NCI-H1694 (cell line): Measurements from ENCODE around the gene TPH2.
A peak's percentile ranks its signal among the peaks of the same experiment; 100 is the strongest.

Source experiments
- DNase-seq: peaks from one replicate; lab custom pipeline; 2025; lab: John Stamatoyannopoulos, UW

TPH2 gene

DNA sequence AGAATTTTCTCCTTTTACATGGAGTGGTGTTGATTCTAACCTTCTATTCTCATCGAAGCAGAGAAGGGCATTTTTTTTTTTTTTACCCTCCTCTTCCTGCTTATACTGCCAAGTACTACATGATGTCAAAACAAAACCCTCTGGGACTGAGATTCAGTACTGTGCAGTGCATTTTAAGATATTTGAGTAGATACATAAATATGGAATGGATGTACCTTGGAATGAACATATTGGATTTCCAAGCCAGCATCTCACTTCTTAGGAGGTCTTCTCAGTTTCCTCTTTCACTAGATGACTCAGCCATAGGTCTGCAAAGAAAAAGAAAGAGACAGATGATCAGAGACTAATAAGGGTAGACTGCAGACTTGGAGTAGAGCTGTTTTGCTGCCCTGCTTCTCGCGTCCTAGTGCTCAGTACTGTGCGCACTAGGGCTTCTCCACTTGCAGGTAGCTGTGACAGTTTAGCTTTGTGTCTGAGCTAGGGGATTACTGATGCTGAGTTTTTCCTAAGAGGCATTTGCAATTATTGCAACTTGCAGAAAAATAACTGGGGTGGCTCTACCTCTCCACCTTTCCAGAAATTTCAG is 20.4 kb downstream of the TPH2 start:
- DNase-seq: no peak

DNA sequence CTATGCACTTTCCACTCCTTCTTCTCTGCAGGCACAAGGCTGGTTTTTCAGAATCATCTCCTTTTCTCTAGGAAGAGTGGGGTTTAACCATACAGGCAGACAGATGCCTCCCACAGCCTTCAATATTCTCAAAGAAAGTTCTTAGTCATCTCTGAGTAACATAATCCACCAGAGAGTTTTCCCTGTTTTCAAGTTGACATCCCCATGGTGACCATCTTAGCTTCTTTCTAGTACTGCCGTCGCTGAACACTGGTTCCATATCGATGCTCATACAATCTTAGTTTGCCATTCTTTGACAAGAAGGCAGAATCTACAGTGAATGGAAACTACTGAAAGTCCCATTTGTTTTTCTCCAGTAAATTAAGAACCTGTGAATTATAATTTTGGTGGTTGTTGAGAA is 28.6 kb downstream of the TPH2 start:
- no peak for DNase-seq

DNA sequence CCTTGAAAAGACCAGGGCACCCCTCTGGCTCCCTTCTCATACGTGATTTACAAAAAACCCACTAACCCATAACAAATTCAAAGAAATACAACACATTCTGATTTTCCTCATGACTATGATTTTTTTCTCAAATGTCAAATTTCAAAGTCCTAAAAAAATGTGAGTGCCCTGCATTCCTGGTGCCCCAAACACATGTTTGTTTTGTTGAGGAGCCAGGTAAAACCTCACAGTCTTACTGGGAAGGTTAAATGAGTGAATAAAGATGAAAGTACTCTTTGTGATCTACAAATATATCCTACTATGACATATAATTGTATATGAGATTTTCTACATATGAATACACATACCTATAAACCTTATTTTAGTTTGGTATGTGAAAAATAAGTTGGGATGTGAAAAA is 30.7 kb downstream of the TPH2 start:
- no peak for DNase-seq

DNA sequence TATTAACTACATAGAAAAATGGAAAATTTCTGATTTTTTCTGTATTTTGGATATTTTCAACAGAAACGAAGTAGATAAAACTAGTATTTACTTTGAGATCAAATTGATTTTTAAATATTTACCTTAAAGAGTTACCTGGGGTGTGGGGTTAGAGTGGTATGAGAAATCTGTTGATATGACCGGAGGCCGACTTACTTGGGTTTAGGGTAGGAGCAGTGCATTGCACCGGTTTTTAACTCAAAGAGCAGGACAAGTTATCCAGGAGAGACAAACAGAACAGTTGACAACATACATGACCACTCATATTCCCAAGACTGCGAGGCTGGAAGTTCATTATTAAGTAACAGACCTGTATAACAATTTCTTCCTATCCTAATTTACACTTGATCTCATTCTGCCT is 31.4 kb downstream of the TPH2 start:
- DNase-seq: no peak

DNA sequence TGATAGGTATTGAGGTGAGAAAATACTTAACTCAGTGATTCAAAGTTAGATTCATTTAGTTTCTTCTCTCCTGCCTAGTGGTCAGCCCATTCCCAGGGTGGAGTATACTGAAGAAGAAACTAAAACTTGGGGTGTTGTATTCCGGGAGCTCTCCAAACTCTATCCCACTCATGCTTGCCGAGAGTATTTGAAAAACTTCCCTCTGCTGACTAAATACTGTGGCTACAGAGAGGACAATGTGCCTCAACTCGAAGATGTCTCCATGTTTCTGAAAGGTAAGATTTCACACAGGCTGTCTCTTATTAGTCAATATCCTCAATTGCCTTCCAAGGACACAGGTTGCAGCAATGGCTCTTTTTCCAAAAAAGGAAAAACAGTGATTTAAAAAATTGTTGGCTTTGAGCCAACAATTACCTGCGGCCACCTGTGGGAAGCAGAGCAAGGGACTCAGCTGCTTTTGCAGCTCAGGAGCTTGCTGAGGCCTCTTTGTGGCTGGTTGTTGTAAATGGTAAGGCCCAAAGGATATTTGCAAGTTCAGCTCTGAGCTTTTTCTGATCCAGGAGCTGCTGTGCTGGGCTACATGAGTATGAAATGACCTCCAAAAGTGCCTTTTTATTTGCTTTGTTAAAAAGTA is 33.9 kb downstream of the TPH2 start:
- DNase-seq: no peak

DNA sequence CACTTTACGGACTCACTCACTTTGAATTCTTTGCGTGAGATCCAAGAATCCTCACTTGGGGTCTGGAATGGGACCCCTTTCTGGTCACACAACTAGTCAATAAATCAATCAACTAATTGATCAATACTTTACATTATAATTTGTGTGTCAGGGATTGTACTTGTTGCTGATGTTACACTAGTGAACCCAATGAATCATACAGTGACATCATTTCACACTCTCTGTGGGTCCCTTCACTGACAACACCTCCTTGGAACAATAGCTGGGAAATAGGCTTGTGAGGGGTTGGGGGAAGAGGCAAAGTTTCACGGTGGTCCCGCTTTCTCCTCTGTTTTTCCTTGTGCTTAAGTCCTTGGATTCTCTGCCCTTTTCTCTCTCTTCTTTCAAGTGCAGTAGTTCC is 35.0 kb downstream of the TPH2 start:
- no peak for DNase-seq

DNA sequence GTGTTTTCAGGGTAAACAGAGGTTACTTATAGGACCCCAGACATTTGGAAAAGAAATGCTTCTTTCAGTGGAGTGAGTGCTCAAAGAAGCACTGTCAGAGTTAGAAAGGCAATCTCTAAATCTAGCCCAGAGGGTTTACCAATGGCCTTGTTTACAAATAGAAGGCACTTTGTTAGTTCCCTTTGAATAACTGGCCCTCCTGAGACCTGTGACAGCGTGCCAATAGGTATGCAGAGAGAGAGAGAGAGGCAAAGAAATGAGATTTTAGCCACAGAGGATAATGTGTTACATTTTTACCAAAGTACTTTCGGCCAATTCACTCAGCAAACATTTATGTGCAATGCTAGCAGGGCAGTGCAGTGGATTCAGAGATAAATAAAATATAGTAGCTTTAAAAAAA is 41.9 kb downstream of the TPH2 start:
- no peak for DNase-seq

DNA sequence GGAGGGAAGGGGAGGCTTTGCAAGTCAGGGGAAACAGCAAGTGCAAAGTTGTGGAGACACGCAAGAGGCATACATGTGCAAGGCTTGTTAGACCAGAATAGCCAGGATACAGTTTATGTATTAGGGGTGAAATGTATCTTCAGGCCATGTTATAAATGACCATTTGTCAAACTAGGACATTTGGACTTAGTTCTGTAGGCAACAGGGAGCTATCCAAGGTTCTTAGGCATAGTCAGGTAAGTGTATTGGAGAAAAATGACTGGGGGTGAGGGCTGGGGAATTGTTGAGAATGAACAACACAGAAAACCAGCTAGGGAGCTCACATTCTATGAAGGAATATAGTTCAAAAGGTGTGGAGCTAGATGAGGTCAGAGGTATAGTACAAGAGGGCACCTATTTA is 42.5 kb downstream of the TPH2 start:
- DNase-seq: no peak

DNA sequence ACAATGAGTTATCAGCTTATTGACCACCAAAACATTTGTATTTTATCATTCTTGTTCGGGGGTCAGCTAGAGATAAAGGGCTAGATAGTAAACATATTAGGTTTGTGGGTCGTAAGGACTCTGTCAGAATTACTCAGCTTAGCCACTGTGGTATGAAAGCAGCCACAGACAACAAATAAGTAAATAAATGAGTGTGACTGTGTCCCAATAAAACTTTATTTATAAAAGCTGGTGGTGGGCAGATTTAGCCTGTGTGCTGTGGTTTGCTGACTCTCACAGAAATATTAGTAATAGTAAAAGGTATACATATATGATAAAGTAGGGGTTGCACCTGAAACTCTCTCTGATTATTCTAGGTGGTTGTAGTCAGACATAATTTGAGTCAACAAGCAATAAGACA is 56.1 kb downstream of the TPH2 start:
- DNase-seq: no peak

DNA sequence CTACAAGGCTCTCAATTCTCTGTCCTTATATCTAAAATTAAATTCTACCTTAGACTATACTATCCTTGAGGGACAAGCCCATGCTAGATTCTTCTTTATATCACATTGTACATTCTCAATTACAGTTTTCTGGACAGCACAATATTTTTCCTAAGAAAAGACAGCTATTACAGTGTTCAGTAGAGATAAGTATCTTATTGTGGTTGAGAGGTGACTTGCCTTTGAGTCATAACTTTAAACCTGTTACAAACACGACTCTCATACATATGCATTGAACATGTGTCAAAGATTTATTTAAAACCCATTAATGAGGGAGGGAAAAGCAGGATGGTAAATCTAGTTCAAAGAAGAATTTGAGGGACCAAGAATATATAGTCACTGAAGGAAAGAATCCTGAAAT is 61.1 kb downstream of the TPH2 start:
- DNase-seq: no peak

DNA sequence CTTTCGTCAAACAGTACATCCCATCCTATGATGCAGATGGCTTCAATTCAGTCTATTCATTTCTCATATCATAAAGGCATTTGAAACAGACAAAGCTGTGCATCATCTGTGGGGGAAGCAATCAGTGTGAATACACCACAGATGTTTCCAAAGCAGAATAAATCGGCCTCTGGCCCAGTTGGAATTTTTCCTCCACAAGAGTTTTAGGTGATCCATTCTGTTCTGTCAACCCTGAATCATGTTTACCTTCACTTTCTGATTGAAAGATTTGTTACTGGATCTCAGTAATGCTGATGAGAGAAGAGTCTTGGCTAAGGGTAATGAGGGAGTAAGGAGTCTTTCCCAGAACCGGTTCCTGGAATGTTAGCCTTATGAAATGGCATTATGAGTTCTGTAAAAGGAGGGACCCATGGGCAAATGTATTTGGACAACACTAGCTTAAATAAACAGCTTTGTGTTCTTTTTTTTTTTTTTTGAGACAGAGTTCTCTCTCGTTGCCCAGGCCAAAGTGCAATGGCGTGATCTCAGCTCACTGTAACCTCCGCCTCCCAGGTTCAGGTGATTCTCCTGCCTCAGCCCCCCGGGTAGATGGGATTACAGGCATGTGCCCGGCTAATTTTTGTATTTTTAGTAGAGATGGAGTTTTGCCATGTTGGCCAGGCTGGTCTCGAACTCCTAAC is 62.5 kb downstream of the TPH2 start:
- DNase-seq: no peak

DNA sequence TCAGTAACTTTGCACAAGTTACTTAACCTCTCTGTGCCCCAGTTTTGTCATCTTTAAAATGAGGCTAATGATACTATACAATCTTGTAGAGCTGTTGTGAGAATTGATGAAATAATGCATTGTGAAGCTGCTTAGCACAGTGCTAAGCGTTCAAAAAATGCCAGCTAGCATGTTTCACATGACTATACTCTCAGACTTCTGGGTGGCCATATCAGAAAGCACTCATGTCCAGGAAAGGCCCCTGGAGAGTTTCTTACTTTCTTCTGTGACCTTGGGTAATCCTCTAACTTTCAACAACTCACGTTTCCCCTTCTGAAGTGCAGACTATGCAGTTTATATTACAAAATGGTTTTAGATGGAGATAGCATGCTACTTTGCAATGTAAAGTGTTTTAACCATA is 68.1 kb downstream of the TPH2 start:
- no peak for DNase-seq

DNA sequence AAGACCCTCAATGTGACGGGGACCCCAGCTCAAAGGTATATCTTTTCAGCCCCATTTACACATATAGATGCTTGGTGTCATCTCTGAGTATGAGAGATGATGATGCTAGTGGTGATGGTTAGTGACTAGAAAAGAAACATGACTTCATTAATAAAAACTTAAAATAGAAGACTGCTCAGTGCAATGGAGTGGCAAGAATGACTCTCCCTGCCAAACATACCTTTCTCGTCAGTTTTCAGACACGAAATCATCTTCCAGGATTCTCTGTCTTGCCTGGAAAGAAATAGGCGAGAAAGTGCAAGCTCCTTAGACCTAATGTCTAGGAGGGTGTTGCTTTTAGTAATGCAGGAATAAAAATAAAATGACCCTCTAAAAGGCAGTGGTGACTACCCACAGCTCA is 71.7 kb downstream of the TPH2 start:
- DNase-seq: no peak

DNA sequence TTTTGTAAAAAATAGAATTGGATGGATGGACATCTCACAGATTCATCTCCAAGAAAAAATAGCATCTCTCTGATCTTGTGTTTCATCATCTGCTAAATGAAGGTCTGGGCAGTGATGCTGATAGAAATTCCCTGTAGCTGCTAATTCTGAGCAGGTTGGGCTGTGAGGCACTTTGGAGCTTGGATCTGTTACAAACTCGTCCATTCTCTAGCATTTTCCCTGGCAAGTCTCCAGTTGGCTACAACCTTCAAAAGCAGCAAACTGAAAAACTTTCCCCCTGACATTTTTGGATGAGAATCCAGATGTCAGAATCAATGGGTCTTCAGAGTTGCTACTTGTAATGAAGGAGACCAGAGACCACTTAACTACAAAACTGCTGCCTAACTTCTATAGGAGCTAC is 72.7 kb downstream of the TPH2 start:
- no peak for DNase-seq

DNA sequence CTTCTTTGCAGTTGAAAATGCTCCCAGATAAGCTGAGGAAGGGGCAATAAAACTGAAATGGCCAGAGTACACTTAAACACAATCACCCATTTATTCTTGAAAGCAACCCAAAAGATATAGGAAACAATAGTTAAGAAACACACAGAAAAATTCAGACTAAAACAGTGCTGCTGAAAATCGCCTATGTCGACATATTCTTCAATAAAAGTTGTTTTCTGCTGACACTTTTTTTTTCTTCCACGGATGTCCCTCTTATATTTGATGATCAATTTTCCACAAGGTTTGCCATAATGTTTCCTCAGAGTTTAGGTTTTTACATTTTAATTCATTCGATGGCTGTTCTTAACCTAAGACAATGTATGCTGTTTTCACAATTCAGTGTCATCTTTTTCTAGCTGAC is 74.2 kb downstream of the TPH2 start:
- no peak for DNase-seq

DNA sequence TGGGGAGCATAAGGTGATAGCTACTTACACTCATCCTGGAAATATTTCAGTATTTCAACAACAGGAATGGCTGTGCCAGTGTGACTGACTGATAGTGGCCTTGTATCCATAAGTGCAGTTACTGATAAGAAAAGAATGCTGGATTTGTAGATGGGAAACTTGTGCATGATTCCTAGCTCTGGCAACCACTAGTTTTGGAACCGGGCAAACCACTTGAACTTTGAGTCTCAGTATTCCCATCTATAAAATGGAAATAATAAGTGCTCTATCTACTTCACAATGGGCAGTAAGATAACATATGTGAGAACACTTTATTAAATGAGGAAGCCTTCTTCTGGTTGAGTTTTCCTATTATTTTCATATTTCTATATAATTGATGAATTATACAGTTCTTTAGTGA is 77.2 kb downstream of the TPH2 start:
- no peak for DNase-seq

DNA sequence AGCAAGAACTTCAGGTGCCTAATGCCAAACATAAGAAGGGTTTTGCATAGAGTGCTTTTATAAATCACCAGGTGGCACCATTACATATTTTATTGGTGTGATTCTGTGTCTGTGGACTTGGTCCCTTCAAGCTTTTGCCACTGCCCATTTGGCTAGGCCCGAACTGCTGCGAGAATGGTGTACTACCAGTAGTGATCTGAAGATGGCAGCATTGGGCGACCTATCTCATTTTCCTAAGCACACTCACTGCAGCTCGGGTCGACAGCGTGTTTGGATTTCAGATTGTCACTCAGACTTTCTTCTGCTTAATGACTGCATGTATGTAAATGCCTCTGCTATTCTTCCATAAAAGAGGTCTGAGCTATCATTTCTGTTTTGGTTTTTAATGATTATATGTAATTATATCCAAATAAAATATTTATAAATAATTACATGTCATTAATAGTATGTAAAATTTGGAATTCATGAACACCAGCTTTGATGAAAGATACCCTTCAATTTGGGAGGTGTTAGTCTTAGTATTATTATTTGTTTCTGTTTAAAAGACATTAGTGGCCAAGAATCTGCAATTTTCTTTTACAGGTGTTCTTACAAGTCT is 78.5 kb downstream of the TPH2 start:
- peak; percentile 57 for DNase-seq

DNA sequence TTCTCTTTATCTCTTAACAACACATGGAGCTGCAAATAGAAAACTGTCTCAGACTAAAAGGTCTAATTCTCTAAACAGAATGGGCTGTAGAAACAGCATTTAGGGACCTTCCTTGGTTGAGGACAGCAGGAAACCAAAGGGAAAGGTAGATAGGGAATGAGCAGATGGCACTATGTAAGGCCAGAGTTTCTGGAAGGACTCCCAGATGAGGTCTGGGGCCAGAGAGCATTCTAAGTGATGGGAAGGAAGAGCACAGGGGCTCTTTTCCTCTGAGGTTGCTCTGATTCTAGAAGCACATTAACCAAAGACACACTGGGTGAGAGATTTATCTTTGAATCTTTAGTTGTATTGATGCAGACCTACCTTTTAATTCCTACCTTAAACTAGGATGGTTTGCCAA is 79.4 kb downstream of the TPH2 start:
- no peak for DNase-seq

DNA sequence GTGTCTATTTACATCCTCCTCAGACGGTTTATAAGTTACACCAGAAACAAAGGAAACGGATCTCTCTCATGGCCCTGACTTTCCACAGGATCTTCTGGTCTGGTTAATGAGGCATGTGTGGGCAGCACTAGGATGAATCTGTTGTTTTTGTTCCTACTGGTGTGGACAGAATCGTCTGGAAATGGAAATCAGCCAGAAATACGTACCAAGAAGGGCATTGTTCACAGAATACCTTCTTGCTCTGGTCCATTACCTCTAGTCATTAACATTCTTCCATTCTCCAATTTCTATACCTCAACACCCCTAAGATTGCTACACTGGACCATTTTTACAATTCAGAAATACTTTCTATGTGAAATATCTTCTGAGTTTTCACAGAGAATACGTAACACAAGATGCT is 86.0 kb downstream of the TPH2 start:
- DNase-seq: no peak

DNA sequence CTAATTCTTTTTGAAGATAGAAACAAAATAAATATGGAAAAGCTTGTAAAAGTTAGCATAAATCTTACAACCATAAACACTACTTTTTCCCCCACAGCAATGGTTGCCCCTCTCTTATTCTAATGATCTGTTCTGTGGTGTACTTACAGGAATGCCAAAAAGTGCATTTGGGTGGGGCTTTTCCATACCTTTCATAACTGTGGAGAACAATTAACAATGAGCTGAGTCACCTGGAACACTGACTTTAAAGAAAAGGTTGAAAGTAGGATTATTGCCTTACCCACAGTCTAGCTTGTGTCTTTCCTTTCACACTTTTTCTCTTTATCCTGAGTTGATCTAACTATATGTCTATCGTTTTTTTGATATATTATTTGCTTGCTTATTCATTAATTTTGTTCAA is 86.9 kb downstream of the TPH2 start:
- no peak for DNase-seq

DNA sequence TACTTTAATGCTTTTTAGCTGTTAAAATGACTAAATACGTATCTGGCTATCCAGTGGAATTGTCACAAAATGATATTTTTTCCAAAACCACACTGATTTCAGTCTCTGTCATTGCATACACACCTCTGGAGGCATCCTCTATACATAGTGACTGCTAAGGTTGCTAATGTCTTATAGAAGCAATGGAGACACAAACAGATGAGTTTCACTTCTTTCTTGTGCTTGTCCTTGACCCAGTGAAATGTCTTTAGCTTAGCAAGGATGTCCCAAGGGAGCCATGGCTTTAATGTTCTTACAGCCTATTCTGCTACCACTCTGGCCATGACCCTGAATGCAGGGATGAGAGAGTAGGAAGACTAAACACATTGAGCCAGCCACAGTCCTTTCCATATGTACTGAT is 90.3 kb downstream of the TPH2 start:
- DNase-seq: no peak

DNA sequence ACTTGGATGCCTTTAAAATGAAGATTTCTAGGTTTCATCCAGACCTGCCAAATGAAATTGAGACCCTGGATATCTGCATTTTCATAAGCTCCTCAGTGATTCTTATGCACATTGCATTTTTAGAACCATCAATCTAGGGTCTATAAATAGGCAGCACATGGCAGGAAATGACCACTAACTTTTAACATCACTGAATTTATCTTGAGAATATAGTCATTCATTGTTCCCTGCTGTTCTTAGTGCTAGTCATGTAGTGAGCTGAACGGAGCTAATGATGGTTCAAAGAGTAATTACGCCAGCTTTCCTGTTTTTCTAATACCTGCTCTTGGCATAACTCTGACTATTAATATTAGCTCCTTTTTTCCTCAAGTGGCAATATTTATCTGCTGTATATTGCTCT is 91.6 kb downstream of the TPH2 start:
- DNase-seq: no peak

DNA sequence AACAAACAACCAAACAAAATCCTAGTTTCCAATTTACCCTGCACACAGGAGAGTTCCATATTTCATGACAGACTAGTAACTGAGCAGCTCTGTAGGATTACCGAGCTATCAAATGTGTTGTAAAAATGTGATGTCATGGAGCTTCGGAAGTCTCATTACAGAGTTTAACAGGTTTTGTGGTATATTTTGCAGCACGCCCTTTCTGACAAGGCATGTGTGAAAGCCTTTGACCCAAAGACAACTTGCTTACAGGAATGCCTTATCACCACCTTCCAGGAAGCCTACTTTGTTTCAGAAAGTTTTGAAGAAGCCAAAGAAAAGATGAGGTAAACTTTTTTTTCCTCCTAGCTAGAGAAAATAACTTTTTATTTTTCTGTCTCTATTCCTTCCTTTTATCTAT is 92.4 kb downstream of the TPH2 start:
- no peak for DNase-seq

DNA sequence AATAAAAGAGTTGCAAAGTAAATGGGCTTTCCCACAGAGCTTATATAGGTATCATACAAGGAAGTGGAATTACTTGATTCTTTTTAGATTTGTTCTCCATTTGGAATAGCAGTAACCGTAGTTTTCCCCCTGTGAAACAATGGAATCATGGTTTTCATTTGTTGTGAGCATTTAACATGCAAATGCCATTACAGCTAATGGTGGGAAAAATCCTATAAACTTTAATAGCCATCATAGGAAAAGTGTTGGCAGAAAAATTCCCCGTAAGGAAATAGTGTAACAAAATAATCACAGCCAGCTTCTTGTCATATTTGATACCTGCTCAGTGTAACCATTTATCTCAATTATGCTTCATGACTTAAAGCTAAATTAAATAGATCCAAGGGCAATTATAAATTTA is 95.3 kb downstream of the TPH2 start:
- DNase-seq: no peak
